ENCODE measurements around the gene ASMTL.

Gene ASMTL

GRCh38 chrX:1387141-1387776, 65.5 kb downstream of the ASMTL start:
- TF ChIP-seq CTCF (IDR thresholded peaks at IDR 0.05; ENCODE audit: poor library complexity, severe bottlenecking): no peak
- Histone ChIP-seq H3K36me3 (ENCODE audit: low read depth) (peaks cover 83% of the 10 kb centered on the region), H3K9me3 (ENCODE audit: severe bottlenecking) (no peaks in the 10 kb centered on the region), H3K4me1 (ENCODE audit: insufficient read depth, poor library complexity, severe bottlenecking) (no peaks in the 10 kb centered on the region), H3K27ac (ENCODE audit: poor library complexity, severe bottlenecking) (no peak overlapping the region), H3K27me3 (ENCODE audit: insufficient read depth, poor library complexity, severe bottlenecking) (no peaks in the 10 kb centered on the region), H3K4me3 (ENCODE audit: severe bottlenecking) (no peak overlapping the region)
- DNase-seq (ENCODE audit: low spot score) (peak; percentile 80), ATAC-seq (ENCODE audit: low read depth) (no peak)

- no peak for ATAC-seq (ENCODE audit: low read depth)
- Histone ChIP-seq H3K4me1 (ENCODE audit: insufficient read depth, poor library complexity, severe bottlenecking) (no peaks in the 10 kb centered on the region), H3K9me3 (ENCODE audit: severe bottlenecking) (no peaks in the 10 kb centered on the region), H3K36me3 (ENCODE audit: low read depth) (peaks cover 80% of the 10 kb centered on the region), H3K27ac (ENCODE audit: poor library complexity, severe bottlenecking) (no peak overlapping the region), H3K4me3 (ENCODE audit: severe bottlenecking) (no peak overlapping the region), H3K27me3 (ENCODE audit: insufficient read depth, poor library complexity, severe bottlenecking) (no peaks in the 10 kb centered on the region)
- no peak for TF ChIP-seq CTCF (IDR thresholded peaks at IDR 0.05; ENCODE audit: poor library complexity, severe bottlenecking)
- DNase-seq (ENCODE audit: low spot score): peak; percentile 66
Measured at GRCh38 chrX:1386338-1387127, 66.2 kb downstream of the ASMTL start.

GRCh38 chrX:1385253-1386223, 67.2 kb downstream of the ASMTL start:
- Histone ChIP-seq H3K9me3 (ENCODE audit: severe bottlenecking) (no peaks in the 10 kb centered on the region), H3K27ac (ENCODE audit: poor library complexity, severe bottlenecking) (no peak overlapping the region), H3K36me3 (ENCODE audit: low read depth) (peaks cover 70% of the 10 kb centered on the region), H3K4me3 (ENCODE audit: severe bottlenecking) (no peak overlapping the region), H3K27me3 (ENCODE audit: insufficient read depth, poor library complexity, severe bottlenecking) (no peaks in the 10 kb centered on the region), H3K4me1 (ENCODE audit: insufficient read depth, poor library complexity, severe bottlenecking) (no peaks in the 10 kb centered on the region)
- ATAC-seq (ENCODE audit: low read depth) (peak; percentile 3; the same call in 2 of the 3 replicates), DNase-seq (ENCODE audit: low spot score) (peak; percentile 78)
- no peak for TF ChIP-seq CTCF (IDR thresholded peaks at IDR 0.05; ENCODE audit: poor library complexity, severe bottlenecking)

- H3K27me3 ChIP-seq (ENCODE audit: insufficient read depth, poor library complexity, severe bottlenecking): no peaks in the 10 kb centered on the region
- ATAC-seq (ENCODE audit: low read depth) (no peak; the same call in 2 of the 3 replicates), DNase-seq (ENCODE audit: low spot score) (peak; percentile 71)
- H3K36me3 ChIP-seq (ENCODE audit: low read depth): peaks cover 62% of the 10 kb centered on the region
- TF ChIP-seq CTCF (IDR thresholded peaks at IDR 0.05; ENCODE audit: poor library complexity, severe bottlenecking): no peak
- H3K9me3 ChIP-seq (ENCODE audit: severe bottlenecking): no peaks in the 10 kb centered on the region
- no peak overlapping the region for H3K27ac ChIP-seq (ENCODE audit: poor library complexity, severe bottlenecking)
- no peaks in the 10 kb centered on the region for H3K4me1 ChIP-seq (ENCODE audit: insufficient read depth, poor library complexity, severe bottlenecking)
- H3K4me3 ChIP-seq (ENCODE audit: severe bottlenecking): no peak overlapping the region
Measured at GRCh38 chrX:1384658-1385252, 68.0 kb downstream of the ASMTL start.
